SK-N-MC (cell line): ENCODE data around the gene TBCEL.

ENCODE experiments used
- EZH2 ChIP-seq: fragments of 200-600 bp; sonication (generic); IDR thresholded peaks from one replicate; pipeline ENCODE4 v1.6.1; 2017; ENCODE audit warnings: antibody characterized with exemption
- POLR2AphosphoS5 ChIP-seq: IDR thresholded peaks from 2 replicates; pipeline ENCODE4 v1.6.1; 2012; ENCODE audit warnings: mild to moderate bottlenecking, low read depth, low read length, borderline replicate concordance

DNA sequence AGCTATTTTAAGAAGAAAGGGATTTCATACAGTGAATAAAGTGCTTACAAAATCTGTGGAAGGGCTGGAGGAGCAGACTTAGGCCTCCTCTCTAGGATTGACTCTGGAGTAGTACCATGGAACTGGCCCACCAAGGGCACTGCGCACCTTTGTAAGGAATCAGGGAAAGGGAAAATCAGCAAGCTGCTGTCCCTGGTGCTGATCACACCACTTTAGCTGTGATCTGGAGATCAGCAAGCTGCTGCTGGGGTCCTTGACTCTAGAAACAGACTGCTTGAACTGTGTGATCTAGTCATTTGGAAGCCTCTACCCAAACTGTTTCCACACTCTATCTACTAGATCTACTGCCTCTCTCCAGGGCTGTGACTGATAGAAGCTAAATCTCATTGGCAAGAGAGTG lies 58.8 kb downstream of the TBCEL start:
- TF ChIP-seq EZH2 (no peak), POLR2AphosphoS5 (no peak)
